H1 (cell line): ENCODE measurements around the gene GNB5. TPM values are rescaled to one million over a fixed set of nuclear protein-coding genes. Genes with fewer than 3 reads are reported as not detected.

Experiments
- CTCF ChIA-PET: fragments of 300-600 bp; sonication (Branson Sonifier 250); formaldehyde crosslinking; loops from one replicate; lab custom pipeline; 2021; ENCODE audit not compliant: partially characterized antibody; lab: Charles Lee
- POLR2A ChIA-PET: fragments of 300-600 bp; sonication (Branson Sonifier 250); formaldehyde crosslinking; loops from one replicate; lab custom pipeline; 2021; ENCODE audit warnings: inconsistent platforms; ENCODE audit not compliant: partially characterized antibody; lab: Charles Lee
- DNase-seq, 2 experiments: peaks; one replicate each; pipeline versions ENCODE4 v3.0.0 to v3.0.0-alpha.2; 2010 to 2022; ENCODE audit warnings: low spot score in 2 of 2, low read depth in 1 of 2, mixed read lengths in 1 of 2
- FAIRE-seq: peaks from 2 replicates; lab custom pipeline; 2011; peaks lifted over from hg19 to GRCh38; lab: Jason Lieb, UNC
- H2AFZ ChIP-seq: 2 replicates; pipeline ENCODE4 v1.8.1; 2012; ENCODE audit warnings: low read length, inconsistent platforms
- H2AK5ac ChIP-seq: 2 replicates; pipeline ENCODE4 v1.6.1; 2013; ENCODE audit warnings: low read depth, low read length
- H2BK120ac ChIP-seq: replicated peaks from 2 replicates; pipeline ENCODE3; 2013; ENCODE audit warnings: low read depth, low read length, inconsistent platforms
- H2BK12ac ChIP-seq: 2 replicates; pipeline ENCODE4 v1.6.1; 2013; ENCODE audit warnings: low read depth, low read length
- H2BK15ac ChIP-seq: 2 replicates; pipeline ENCODE4 v1.6.1; 2013; ENCODE audit warnings: low read length
- H2BK20ac ChIP-seq: 2 replicates; pipeline ENCODE4 v1.6.1; 2013; ENCODE audit warnings: low read length
- H2BK5ac ChIP-seq: 2 replicates; pipeline ENCODE4 v1.6.1; 2013; ENCODE audit warnings: low read depth, low read length
- H3K14ac ChIP-seq: 2 replicates; pipeline ENCODE4 v1.6.1; 2013; ENCODE audit warnings: inconsistent platforms; ENCODE audit not compliant: insufficient read length
- H3K18ac ChIP-seq: 2 replicates; pipeline ENCODE4 v1.6.1; 2013; ENCODE audit warnings: low read length; ENCODE audit errors: extremely low read depth
- H3K23ac ChIP-seq: 2 replicates; pipeline ENCODE4 v1.6.1; 2013; ENCODE audit warnings: inconsistent platforms; ENCODE audit not compliant: insufficient read length
- H3K23me2 ChIP-seq: 2 replicates; pipeline ENCODE4 v1.6.1; 2013; ENCODE audit warnings: low read depth, low read length
- H3K27ac ChIP-seq: 2 replicates; pipeline ENCODE4 v1.6.1; 2011; ENCODE audit warnings: low read depth, low read length, inconsistent platforms
- H3K27me3 ChIP-seq, 4 experiments: replicated peaks in 1 of 4; 1 replicate in 1 of 4; 2 replicates in 3 of 4; pipeline versions ENCODE4 v1.6.1 to v1.8.1; 2011 to 2013; ENCODE audit warnings: low read length in 3 of 4, mild to moderate bottlenecking in 3 of 4, inconsistent platforms in 2 of 4, mixed read lengths in 2 of 4, moderate library complexity in 1 of 4; ENCODE audit not compliant: control insufficient read depth in 3 of 4, insufficient read depth in 3 of 4; ENCODE audit errors: extremely low read depth in 1 of 4
- H3K36me3 ChIP-seq, 4 experiments: 2 replicates each; pipeline versions ENCODE4 v1.6.1 to v1.8.1; 2011 to 2013; ENCODE audit warnings: mild to moderate bottlenecking in 4 of 4, low read length in 3 of 4, moderate library complexity in 2 of 4, control low read depth in 1 of 4, inconsistent platforms in 1 of 4; ENCODE audit not compliant: insufficient read depth in 4 of 4, control insufficient read depth in 2 of 4
- H3K4ac ChIP-seq: replicated peaks from 2 replicates; pipeline ENCODE3; 2013; ENCODE audit warnings: low read length, low read depth, mixed read lengths, inconsistent platforms; ENCODE audit not compliant: insufficient read length
- H3K4me1 ChIP-seq, 4 experiments: replicated peaks in 1 of 4; 1 replicate in 1 of 4; 2 replicates in 3 of 4; pipeline versions ENCODE4 v1.6.1 to v1.8.1; 2011 to 2013; ENCODE audit warnings: low read length in 3 of 4, inconsistent platforms in 2 of 4, mixed read lengths in 1 of 4; ENCODE audit not compliant: insufficient read depth in 4 of 4, control insufficient read depth in 3 of 4
- H3K4me2 ChIP-seq, 2 experiments: 2 replicates each; pipeline versions ENCODE4 v1.6.1 to v1.8.1; 2011 to 2013; ENCODE audit warnings: low read depth in 2 of 2, low read length in 2 of 2, control low read depth in 1 of 2, inconsistent platforms in 1 of 2, mild to moderate bottlenecking in 1 of 2; ENCODE audit not compliant: insufficient read depth in 1 of 2
- H3K4me3 ChIP-seq, 4 experiments: fragments of 200-600, 300-600 bp in 1 of 4; sonication (generic), shearing (Covaris generic), sonication (Bioruptor Twin) in 1 of 4; 2 replicates each; pipeline versions ENCODE4 v1.5.1 to v1.8.1; 2011 to 2016; ENCODE audit warnings: low read length in 4 of 4, low read depth in 3 of 4, control low read depth in 2 of 4, inconsistent platforms in 2 of 4, mild to moderate bottlenecking in 2 of 4, mixed read lengths in 1 of 4, moderate library complexity in 1 of 4; ENCODE audit not compliant: insufficient read depth in 2 of 4; ENCODE audit errors: extremely low read depth in 1 of 4
- H3K56ac ChIP-seq: replicated peaks from 2 replicates; pipeline ENCODE3; 2013; ENCODE audit warnings: low read depth, mild to moderate bottlenecking, mixed read lengths, low read length, inconsistent platforms; ENCODE audit not compliant: insufficient read length
- H3K79me1 ChIP-seq: 2 replicates; pipeline ENCODE4 v1.6.1; 2013; ENCODE audit warnings: low read depth, low read length, control low read depth
- H3K79me2 ChIP-seq, 2 experiments: 2 replicates each; pipeline versions ENCODE4 v1.6.1 to v1.8.1; 2012 to 2013; ENCODE audit warnings: low read length in 2 of 2, mild to moderate bottlenecking in 2 of 2, inconsistent platforms in 1 of 2; ENCODE audit not compliant: insufficient read depth in 2 of 2, control insufficient read depth in 1 of 2
- H3K9ac ChIP-seq, 4 experiments: replicated peaks in 1 of 4; 1 replicate in 1 of 4; 2 replicates in 3 of 4; pipeline versions ENCODE4 v1.6.1 to v1.8.1; 2011 to 2013; ENCODE audit warnings: low read depth in 3 of 4, low read length in 3 of 4, control low read depth in 2 of 4, mild to moderate bottlenecking in 2 of 4, moderate library complexity in 2 of 4, inconsistent platforms in 1 of 4; ENCODE audit errors: extremely low read depth in 1 of 4
- H3K9me3 ChIP-seq, 2 experiments: 2 replicates each; pipeline versions ENCODE4 v1.6.1 to v1.8.1; 2012 to 2013; ENCODE audit warnings: mild to moderate bottlenecking in 2 of 2, moderate library complexity in 2 of 2, control low read depth in 1 of 2, inconsistent platforms in 1 of 2, low read depth in 1 of 2, low read length in 1 of 2, mixed read lengths in 1 of 2; ENCODE audit not compliant: insufficient read depth in 2 of 2
- H4K20me1 ChIP-seq, 2 experiments: replicated peaks in 1 of 2; 2 replicates each; pipeline versions ENCODE3 to v1.8.1; 2011 to 2013; ENCODE audit warnings: inconsistent platforms in 2 of 2, low read length in 2 of 2, mild to moderate bottlenecking in 1 of 2; ENCODE audit not compliant: insufficient read depth in 2 of 2, control insufficient read depth in 1 of 2
- H4K5ac ChIP-seq: 2 replicates; pipeline ENCODE4 v1.6.1; 2013; ENCODE audit warnings: low read length, low read depth, mixed read lengths, inconsistent platforms; ENCODE audit not compliant: insufficient read length
- H4K8ac ChIP-seq: 2 replicates; pipeline ENCODE4 v1.8.0; 2013; ENCODE audit warnings: mild to moderate bottlenecking, moderate library complexity, low read length, inconsistent platforms; ENCODE audit not compliant: insufficient read depth; ENCODE audit errors: extremely low read depth
- H4K91ac ChIP-seq: replicated peaks from 2 replicates; pipeline ENCODE3; 2013; ENCODE audit warnings: low read length, mixed read lengths, inconsistent platforms; ENCODE audit not compliant: insufficient read length
- KDM4A ChIP-seq: IDR thresholded peaks from one replicate; pipeline ENCODE4 v1.7.1; 2012; ENCODE audit warnings: low read depth, mild to moderate bottlenecking, moderate library complexity, low read length, inconsistent platforms; ENCODE audit not compliant: severe bottlenecking
- WGBS, 2 experiments: shearing (Covaris generic) in 1 of 2; methylation state at CpG; one replicate each; pipeline versions ENCODE4 v1.1.6 to v1.1.7; 2013 to 2015; ENCODE audit warnings: low lambda C conversion rate in 2 of 2, mixed read lengths in 2 of 2, inconsistent platforms in 1 of 2, low coverage in 1 of 2, missing lambda C conversion rate in 1 of 2; ENCODE audit not compliant: insufficient replicate concordance in 2 of 2, insufficient coverage in 1 of 2, insufficient read length in 1 of 2; ENCODE audit errors: extremely low coverage in 1 of 2, missing lambda C conversion rate in 1 of 2; 5-methylcytosine and 5-hydroxymethylcytosine counted together
- polyA plus RNA-seq, 7 experiments: library from polyadenylated mRNA; depleted of rRNA in 3 of 7; stranded (reverse) in 5 of 7; unstranded in 2 of 7; fragments of >200 nt in 5 of 7; fragments of 200-250 nt in 2 of 7; gene quantifications; 1 replicate in 5 of 7; 2 replicates in 1 of 7; 4 replicates in 1 of 7; pipeline versions ENCODE4 v1.2.1 to v1.2.3, GENCODE V29; 2011 to 2013; ENCODE audit warnings: missing spikeins in 2 of 7, mixed read lengths in 2 of 7
- total RNA-seq: library from RNA; stranded (reverse); fragmentation: NEBNext Ultra II Directional; extraction: Animal tissue kit (Norgen Biotek cat#: 25700); gene quantifications from 2 replicates; pipeline ENCODE4 v1.2.1, GENCODE V29; 2021

GNB5 gene
- total and polyA plus RNA-seq, 2 of the 8 experiments (the other 6 are each of a cell fraction or from before 2014, with no cell fraction given) = 21.7 to 42.5 TPM

DNA sequence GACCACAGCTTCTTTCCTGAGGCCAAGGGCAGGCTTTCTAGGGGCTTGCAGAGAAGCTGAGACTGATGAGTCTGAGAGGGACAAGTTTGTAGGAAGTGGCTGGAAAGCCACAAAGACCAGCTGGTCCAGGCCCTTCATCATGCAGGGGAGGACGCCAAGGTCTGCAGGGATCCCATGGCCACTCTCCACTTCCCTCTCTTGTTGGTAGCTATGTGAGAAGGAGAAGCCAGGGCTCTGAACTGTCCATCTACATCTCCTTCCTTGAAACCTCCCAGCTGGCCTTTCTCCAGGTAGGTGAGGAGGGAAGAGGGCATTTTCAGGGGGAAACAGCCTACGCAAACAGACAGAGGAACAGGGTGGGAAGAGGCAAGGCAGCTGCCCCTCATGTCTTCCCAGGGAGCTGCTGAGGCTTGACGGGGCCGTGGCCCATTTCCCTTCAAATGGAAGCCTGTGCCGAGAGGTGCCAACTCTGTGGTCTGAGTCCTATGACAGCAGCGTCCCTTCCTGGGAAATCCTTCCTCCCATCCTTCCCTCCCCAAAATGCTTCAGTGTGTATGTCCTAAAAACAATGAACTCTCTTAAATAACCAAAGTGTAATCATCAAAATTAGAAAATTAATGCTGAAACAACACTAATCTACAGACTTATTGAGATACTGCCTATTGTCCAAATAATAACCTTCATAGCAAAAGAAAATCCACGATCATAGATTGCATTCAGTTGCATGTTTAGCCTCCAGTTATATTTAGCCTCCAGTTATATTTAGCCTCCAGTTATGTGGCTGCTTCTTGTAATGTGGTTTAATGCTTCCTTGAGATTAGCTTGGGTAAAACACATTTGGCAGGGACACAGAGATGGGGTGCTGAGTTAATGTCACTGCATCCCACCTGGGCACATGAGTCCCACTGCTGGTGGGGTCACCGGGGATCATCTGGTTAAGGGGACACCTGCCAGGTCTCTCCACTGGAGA lies 36.0 kb downstream of the GNB5 start:
- no peak overlapping the region for H3K4me3 ChIP-seq
- no peak overlapping the region for H2BK15ac ChIP-seq
- no peaks in the 10 kb centered on the region for H3K9me3 ChIP-seq
- H3K56ac ChIP-seq = no peak overlapping the region
- peaks cover 0 to 10% (median 0%) of the 10 kb centered on the region in 4 experiments; a peak in 4 of 8 replicates for H3K36me3 ChIP-seq
- H3K79me2 ChIP-seq = no peaks in the 10 kb centered on the region
- no peak overlapping the region for H3K14ac ChIP-seq
- no peak overlapping the region for H2BK20ac ChIP-seq
- ChIA-PET CTCF (interaction anchor here (0.7 to 4.2 kb wide), 9 partner anchors 8 to 579 kb away, joined by 3 to 27 read pairs (median 3); no protein-coding TSS in a partner anchor), POLR2A (interaction anchor here (0.6 kb wide), 2 partner anchors 69 to 658 kb away, joined by 3 read pairs; no protein-coding TSS in a partner anchor)
- H3K23ac ChIP-seq = no peak overlapping the region
- H2AFZ ChIP-seq = no peak overlapping the region
- H4K20me1 ChIP-seq = peaks cover 0 to 4% of the 10 kb centered on the region in 2 experiments
- peak in 1 of 2 experiments; percentile 28 for DNase-seq
- no peak overlapping the region for H4K91ac ChIP-seq
- H2AK5ac ChIP-seq = no peak overlapping the region
- H3K4me2 ChIP-seq = no peak overlapping the region
- H3K18ac ChIP-seq = no peak overlapping the region
- no peak overlapping the region for H3K4ac ChIP-seq
- H2BK120ac ChIP-seq = no peak overlapping the region
- WGBS, 2 experiments = 82% methylated on average over 8 of the region's 8 CpGs; no CpG with 5 or more reads in 1 of the 2 experiments
- no peak overlapping the region for H3K9ac ChIP-seq
- H3K27ac ChIP-seq = no peak overlapping the region
- H2BK12ac ChIP-seq = no peak overlapping the region
- H4K8ac ChIP-seq = no peak overlapping the region
- no peak overlapping the region for H4K5ac ChIP-seq
- no peaks in the 10 kb centered on the region; the same call in 1 of the 2 replicates for H3K79me1 ChIP-seq
- no peaks in the 10 kb centered on the region for H3K4me1 ChIP-seq
- H3K27me3 ChIP-seq = no peaks in the 10 kb centered on the region
- no peaks in the 10 kb centered on the region for H3K23me2 ChIP-seq
- no peak overlapping the region; the same call in 1 of the 2 replicates for H2BK5ac ChIP-seq
- no peak for FAIRE-seq
- TF ChIP-seq KDM4A = no peak
